ENCODE data around the gene CTNNA3. TPM values are rescaled to one million over a fixed set of nuclear protein-coding genes. Genes with fewer than 3 reads are reported as not detected.

CTNNA3 gene
- total RNA-seq, 2 donors from 2014 or later = 20.3 to 23.8 TPM

DNA sequence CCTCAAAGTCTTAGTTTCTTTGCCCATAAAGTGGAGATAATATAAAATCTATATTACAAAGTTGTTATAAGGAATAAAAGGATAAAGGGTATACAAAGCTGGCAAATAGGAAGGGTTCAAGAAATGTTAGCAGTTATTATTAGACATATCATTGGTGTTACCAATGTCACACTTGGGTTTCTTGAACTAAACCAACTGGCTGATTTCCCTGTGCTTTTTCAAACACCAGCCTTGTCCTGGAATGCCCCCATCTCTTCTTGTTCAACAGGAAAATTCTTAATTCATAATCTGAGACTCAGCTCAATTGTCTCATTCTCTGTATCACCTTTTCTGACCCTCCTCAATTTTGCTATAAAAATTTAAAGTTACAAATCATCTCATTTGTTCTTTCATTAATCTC, 913.9 kb downstream of the CTNNA3 start:
- Histone ChIP-seq H3K4me3 (no peak overlapping the region), H3K36me3 (no peaks in the 10 kb centered on the region), H3K27ac (no peak overlapping the region), H3K9me3 (no peaks in the 10 kb centered on the region), H3K4me1 (no peaks in the 10 kb centered on the region), H3K27me3 (no peaks in the 10 kb centered on the region)
- no peak for DNase-seq (ENCODE audit: low spot score)
- TF ChIP-seq, protein P1, sequence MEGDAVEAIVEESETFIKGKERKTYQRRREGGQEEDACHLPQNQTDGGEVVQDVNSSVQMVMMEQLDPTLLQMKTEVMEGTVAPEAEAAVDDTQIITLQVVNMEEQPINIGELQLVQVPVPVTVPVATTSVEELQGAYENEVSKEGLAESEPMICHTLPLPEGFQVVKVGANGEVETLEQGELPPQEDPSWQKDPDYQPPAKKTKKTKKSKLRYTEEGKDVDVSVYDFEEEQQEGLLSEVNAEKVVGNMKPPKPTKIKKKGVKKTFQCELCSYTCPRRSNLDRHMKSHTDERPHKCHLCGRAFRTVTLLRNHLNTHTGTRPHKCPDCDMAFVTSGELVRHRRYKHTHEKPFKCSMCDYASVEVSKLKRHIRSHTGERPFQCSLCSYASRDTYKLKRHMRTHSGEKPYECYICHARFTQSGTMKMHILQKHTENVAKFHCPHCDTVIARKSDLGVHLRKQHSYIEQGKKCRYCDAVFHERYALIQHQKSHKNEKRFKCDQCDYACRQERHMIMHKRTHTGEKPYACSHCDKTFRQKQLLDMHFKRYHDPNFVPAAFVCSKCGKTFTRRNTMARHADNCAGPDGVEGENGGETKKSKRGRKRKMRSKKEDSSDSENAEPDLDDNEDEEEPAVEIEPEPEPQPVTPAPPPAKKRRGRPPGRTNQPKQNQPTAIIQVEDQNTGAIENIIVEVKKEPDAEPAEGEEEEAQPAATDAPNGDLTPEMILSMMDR (IDR thresholded peaks at IDR 0.05) = no peak

GRCh38 chr10:66780796-66781195, 915.2 kb downstream of the CTNNA3 start:
- Histone ChIP-seq H3K4me1 (no peaks in the 10 kb centered on the region), H3K27ac (no peak overlapping the region), H3K36me3 (no peaks in the 10 kb centered on the region), H3K4me3 (no peak overlapping the region), H3K27me3 (no peaks in the 10 kb centered on the region), H3K9me3 (no peaks in the 10 kb centered on the region)
- TF ChIP-seq, protein P1 (IDR thresholded peaks at IDR 0.05) = no peak
- DNase-seq (ENCODE audit: low spot score) = no peak

- TF ChIP-seq, protein P1 (IDR thresholded peaks at IDR 0.05) = no peak
- H3K36me3 ChIP-seq = no peaks in the 10 kb centered on the region
- H3K27me3 ChIP-seq = no peaks in the 10 kb centered on the region
- H3K4me3 ChIP-seq = no peak overlapping the region
- no peak for DNase-seq (ENCODE audit: low spot score)
- H3K4me1 ChIP-seq = no peaks in the 10 kb centered on the region
- no peaks in the 10 kb centered on the region for H3K9me3 ChIP-seq
- H3K27ac ChIP-seq = no peak overlapping the region
Measured at GRCh38 chr10:66778351-66778750, 917.6 kb downstream of the CTNNA3 start.

- TF ChIP-seq, protein P1 (IDR thresholded peaks at IDR 0.05) = no peak
- H3K27me3 ChIP-seq = no peaks in the 10 kb centered on the region
- no peaks in the 10 kb centered on the region for H3K36me3 ChIP-seq
- no peak overlapping the region for H3K27ac ChIP-seq
- H3K9me3 ChIP-seq = no peaks in the 10 kb centered on the region
- no peaks in the 10 kb centered on the region for H3K4me1 ChIP-seq
- H3K4me3 ChIP-seq = no peak overlapping the region
- DNase-seq (ENCODE audit: low spot score) = no peak
Measured at GRCh38 chr10:66777665-66778064, 918.3 kb downstream of the CTNNA3 start.

GRCh38 chr10:66773472-66773817, 922.5 kb downstream of the CTNNA3 start:
- Histone ChIP-seq H3K27me3 (no peaks in the 10 kb centered on the region), H3K27ac (no peak overlapping the region), H3K4me1 (no peaks in the 10 kb centered on the region), H3K4me3 (no peak overlapping the region), H3K36me3 (no peaks in the 10 kb centered on the region), H3K9me3 (no peaks in the 10 kb centered on the region)
- DNase-seq (ENCODE audit: low spot score) = no peak
- TF ChIP-seq, protein P1 (IDR thresholded peaks at IDR 0.05) = no peak

All from right atrium auricular region (tissue), 2 donors.